ENCODE data around the gene B3GALNT2.

GRCh38 chr1:235429143-235429542 lies 75.1 kb downstream of the B3GALNT2 start:
- TF ChIP-seq CTCF (conservative IDR thresholded peaks at IDR 0.05; ENCODE audit: low read length) (no peak), EZH2phosphoT487 (IDR thresholded peaks at IDR 0.05; ENCODE audit: borderline replicate concordance) (no peak)

Measured in Loucy (cell line).